RPMI8226 (cell line): Measurements from ENCODE around the gene TDRD10.
A peak's percentile ranks its signal among the peaks of the same experiment; 100 is the strongest.
"Not testable (repeated sequence)": the region's sequence is repeated elsewhere in the genome, so short reads cannot be mapped to it uniquely, and the experiment has no call there.

Source experiments
- DNase-seq: peaks from one replicate; pipeline ENCODE4 v3.0.0-alpha.2; 2015

The TDRD10 gene

GRCh38 chr1:154520333-154520732, 18.3 kb downstream of the TDRD10 start:
- peak; percentile 64 for DNase-seq

- no peak for DNase-seq
Observed at GRCh38 chr1:154521695-154522094, 19.7 kb downstream of the TDRD10 start.

- no peak for DNase-seq
Observed at GRCh38 chr1:154524881-154525280, 22.9 kb downstream of the TDRD10 start.

GRCh38 chr1:154527192-154527591, 25.2 kb downstream of the TDRD10 start:
- no peak for DNase-seq

- DNase-seq: no peak
Observed at GRCh38 chr1:154529308-154529707, 27.3 kb downstream of the TDRD10 start.

GRCh38 chr1:154531950-154532349, 29.9 kb downstream of the TDRD10 start:
- DNase-seq: not testable (repeated sequence)

GRCh38 chr1:154533952-154534844, 32.2 kb downstream of the TDRD10 start:
- DNase-seq: peak; percentile 52

- no peak for DNase-seq
Observed at GRCh38 chr1:154536570-154536969, 34.6 kb downstream of the TDRD10 start.

- DNase-seq: no peak
Observed at GRCh38 chr1:154539486-154540483, 37.8 kb downstream of the TDRD10 start.

- no peak for DNase-seq
Observed at GRCh38 chr1:154541231-154541630, 39.2 kb downstream of the TDRD10 start.

- peak; percentile 82 for DNase-seq
Observed at GRCh38 chr1:154546264-154547063, 44.4 kb downstream of the TDRD10 start.

- DNase-seq: no peak
Observed at GRCh38 chr1:154547105-154547732, 45.2 kb downstream of the TDRD10 start.

- no peak for DNase-seq
Observed at GRCh38 chr1:154548028-154548427, 46.0 kb downstream of the TDRD10 start.

GRCh38 chr1:154549202-154549770, 47.3 kb downstream of the TDRD10 start:
- no peak for DNase-seq

- DNase-seq: no peak
Observed at GRCh38 chr1:154550070-154550469, 48.1 kb downstream of the TDRD10 start.

GRCh38 chr1:154550657-154551056, 48.6 kb downstream of the TDRD10 start:
- DNase-seq: no peak

GRCh38 chr1:154551474-154551873, 49.5 kb downstream of the TDRD10 start:
- DNase-seq: no peak

- DNase-seq: no peak
Observed at GRCh38 chr1:154552036-154552435, 50.0 kb downstream of the TDRD10 start.

- no peak for DNase-seq
Observed at GRCh38 chr1:154553056-154554030, 51.3 kb downstream of the TDRD10 start.

- no peak for DNase-seq
Observed at GRCh38 chr1:154556422-154556821, 54.4 kb downstream of the TDRD10 start.
